ENCODE measurements around the gene TCERG1L.

Gene TCERG1L

GRCh38 chr10:131318814-131319213, 7.3 kb upstream of the TCERG1L start:
- H3K27ac ChIP-seq (replicated peaks) = no peak overlapping the region
- H3K27me3 ChIP-seq (ENCODE audit: insufficient read depth, poor library complexity, severe bottlenecking) = no peaks in the 10 kb centered on the region
- no peak overlapping the region for H3K4me3 ChIP-seq (replicated peaks; ENCODE audit: insufficient read depth, low read length)
- no peak for DNase-seq (ENCODE audit: low read depth in 1 of 2, low spot score in 1 of 2)
- TF ChIP-seq SPI1 (IDR thresholded peaks at IDR 0.05; ENCODE audit: borderline replicate concordance, low read depth) (no peak), GABPA (IDR thresholded peaks at IDR 0.05; ENCODE audit: low read depth) (no peak), POLR2AphosphoS5 (IDR thresholded peaks at IDR 0.05; ENCODE audit: low read depth) (no peak), CTCF (IDR thresholded peaks at IDR 0.05; ENCODE audit: insufficient read depth, low read length) (no peak)
- TF ChIP-seq, protein P1, sequence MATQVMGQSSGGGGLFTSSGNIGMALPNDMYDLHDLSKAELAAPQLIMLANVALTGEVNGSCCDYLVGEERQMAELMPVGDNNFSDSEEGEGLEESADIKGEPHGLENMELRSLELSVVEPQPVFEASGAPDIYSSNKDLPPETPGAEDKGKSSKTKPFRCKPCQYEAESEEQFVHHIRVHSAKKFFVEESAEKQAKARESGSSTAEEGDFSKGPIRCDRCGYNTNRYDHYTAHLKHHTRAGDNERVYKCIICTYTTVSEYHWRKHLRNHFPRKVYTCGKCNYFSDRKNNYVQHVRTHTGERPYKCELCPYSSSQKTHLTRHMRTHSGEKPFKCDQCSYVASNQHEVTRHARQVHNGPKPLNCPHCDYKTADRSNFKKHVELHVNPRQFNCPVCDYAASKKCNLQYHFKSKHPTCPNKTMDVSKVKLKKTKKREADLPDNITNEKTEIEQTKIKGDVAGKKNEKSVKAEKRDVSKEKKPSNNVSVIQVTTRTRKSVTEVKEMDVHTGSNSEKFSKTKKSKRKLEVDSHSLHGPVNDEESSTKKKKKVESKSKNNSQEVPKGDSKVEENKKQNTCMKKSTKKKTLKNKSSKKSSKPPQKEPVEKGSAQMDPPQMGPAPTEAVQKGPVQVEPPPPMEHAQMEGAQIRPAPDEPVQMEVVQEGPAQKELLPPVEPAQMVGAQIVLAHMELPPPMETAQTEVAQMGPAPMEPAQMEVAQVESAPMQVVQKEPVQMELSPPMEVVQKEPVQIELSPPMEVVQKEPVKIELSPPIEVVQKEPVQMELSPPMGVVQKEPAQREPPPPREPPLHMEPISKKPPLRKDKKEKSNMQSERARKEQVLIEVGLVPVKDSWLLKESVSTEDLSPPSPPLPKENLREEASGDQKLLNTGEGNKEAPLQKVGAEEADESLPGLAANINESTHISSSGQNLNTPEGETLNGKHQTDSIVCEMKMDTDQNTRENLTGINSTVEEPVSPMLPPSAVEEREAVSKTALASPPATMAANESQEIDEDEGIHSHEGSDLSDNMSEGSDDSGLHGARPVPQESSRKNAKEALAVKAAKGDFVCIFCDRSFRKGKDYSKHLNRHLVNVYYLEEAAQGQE (IDR thresholded peaks at IDR 0.05; ENCODE audit: insufficient replicate concordance, low read depth) = no peak

DNA sequence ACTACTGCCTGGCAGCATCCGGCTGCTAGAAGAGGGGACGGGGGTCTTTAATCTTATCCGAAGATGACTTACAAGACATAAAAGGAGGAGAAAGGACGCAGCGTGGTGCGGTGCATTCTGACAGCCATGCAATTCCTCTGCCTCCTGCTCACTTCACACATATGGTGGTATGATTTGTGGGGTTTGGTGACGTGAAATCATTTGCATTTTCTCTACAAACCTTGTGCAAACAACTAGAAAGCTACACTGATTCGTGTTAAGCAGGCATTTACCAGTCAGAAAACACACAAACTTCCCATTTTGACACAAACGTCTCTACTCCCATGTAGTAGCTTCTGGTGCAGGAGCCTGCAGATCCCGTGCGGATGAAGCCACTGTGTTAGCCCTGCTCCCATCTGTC, 6.8 kb upstream of the TCERG1L start:
- Histone ChIP-seq H3K4me3 (replicated peaks; ENCODE audit: insufficient read depth, low read length) (no peak overlapping the region), H3K27me3 (ENCODE audit: insufficient read depth, poor library complexity, severe bottlenecking) (no peaks in the 10 kb centered on the region), H3K27ac (replicated peaks) (no peak overlapping the region)
- no peak for DNase-seq (ENCODE audit: low read depth in 1 of 2, low spot score in 1 of 2)
- no peak for TF ChIP-seq GABPA (IDR thresholded peaks at IDR 0.05; ENCODE audit: low read depth)

GRCh38 chr10:131316321-131317075, 5.0 kb upstream of the TCERG1L start:
- H3K27me3 ChIP-seq (ENCODE audit: insufficient read depth, poor library complexity, severe bottlenecking) = peaks cover 10% of the 10 kb centered on the region
- no peak for DNase-seq (ENCODE audit: low read depth in 1 of 2, low spot score in 1 of 2)
- no peak overlapping the region for H3K4me3 ChIP-seq (replicated peaks; ENCODE audit: insufficient read depth, low read length)
- no peak overlapping the region for H3K27ac ChIP-seq (replicated peaks)
- no peak for TF ChIP-seq SPI1 (IDR thresholded peaks at IDR 0.05; ENCODE audit: borderline replicate concordance, low read depth)

DNA sequence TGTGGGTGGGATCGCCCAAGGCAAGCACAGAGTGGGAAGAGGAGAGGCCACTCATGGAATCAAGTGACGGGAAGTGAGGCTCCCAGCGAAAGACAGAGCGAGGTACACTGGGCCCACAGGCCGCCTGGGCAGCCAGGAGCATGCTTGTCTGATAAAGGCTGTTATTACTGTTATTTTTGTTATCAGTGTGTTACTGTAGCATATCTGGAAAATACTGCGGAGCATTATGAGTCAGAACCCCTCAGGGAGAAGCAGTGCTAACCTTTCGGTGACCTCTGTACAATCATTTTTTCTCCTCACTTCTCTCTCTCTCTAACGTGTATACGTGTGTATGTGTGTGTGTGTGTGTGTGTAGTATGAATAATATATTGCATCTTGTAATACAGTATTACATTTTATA, 3.8 kb upstream of the TCERG1L start:
- DNase-seq (ENCODE audit: low read depth in 1 of 2, low spot score in 1 of 2) = no peak
- Histone ChIP-seq H3K4me3 (replicated peaks; ENCODE audit: insufficient read depth, low read length) (no peak overlapping the region), H3K27ac (replicated peaks) (no peak overlapping the region), H3K27me3 (ENCODE audit: insufficient read depth, poor library complexity, severe bottlenecking) (peaks cover 14% of the 10 kb centered on the region)
- TF ChIP-seq, protein P1 (IDR thresholded peaks at IDR 0.05; ENCODE audit: insufficient replicate concordance, low read depth) = no peak
- no peak for TF ChIP-seq GABPA (IDR thresholded peaks at IDR 0.05; ENCODE audit: low read depth)
- no peak for TF ChIP-seq POLR2AphosphoS5 (IDR thresholded peaks at IDR 0.05; ENCODE audit: low read depth)
- no peak for TF ChIP-seq CTCF (IDR thresholded peaks at IDR 0.05; ENCODE audit: insufficient read depth, low read length)
- no peak for TF ChIP-seq SPI1 (IDR thresholded peaks at IDR 0.05; ENCODE audit: borderline replicate concordance, low read depth)

DNA sequence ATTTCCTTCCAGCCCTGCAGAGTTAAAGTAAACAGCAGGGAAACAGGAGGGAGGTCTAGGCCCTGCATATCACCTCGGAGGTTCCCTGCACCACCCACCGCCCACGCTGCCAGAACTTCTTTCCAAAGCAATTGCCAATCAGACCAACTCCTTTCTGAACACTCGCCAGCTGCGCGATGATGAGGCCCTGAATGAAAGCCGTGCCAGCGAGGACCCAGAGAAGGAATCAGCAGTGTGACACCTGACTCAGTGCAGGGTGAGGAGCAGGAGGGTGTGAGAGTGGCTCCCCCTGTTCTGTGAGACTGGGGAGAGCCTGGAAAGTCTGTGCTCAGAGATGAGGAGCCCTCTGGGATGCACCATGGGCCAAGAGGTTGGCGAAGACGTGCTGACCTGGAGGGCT, 3.3 kb upstream of the TCERG1L start:
- TF ChIP-seq SPI1 (IDR thresholded peaks at IDR 0.05; ENCODE audit: borderline replicate concordance, low read depth) (no peak), CTCF (IDR thresholded peaks at IDR 0.05; ENCODE audit: insufficient read depth, low read length) (no peak), POLR2AphosphoS5 (IDR thresholded peaks at IDR 0.05; ENCODE audit: low read depth) (no peak), GABPA (IDR thresholded peaks at IDR 0.05; ENCODE audit: low read depth) (no peak)
- TF ChIP-seq, protein P1 (IDR thresholded peaks at IDR 0.05; ENCODE audit: insufficient replicate concordance, low read depth) = no peak
- Histone ChIP-seq H3K4me3 (replicated peaks; ENCODE audit: insufficient read depth, low read length) (no peak overlapping the region), H3K27ac (replicated peaks) (no peak overlapping the region), H3K27me3 (ENCODE audit: insufficient read depth, poor library complexity, severe bottlenecking) (peaks cover 20% of the 10 kb centered on the region)
- no peak for DNase-seq (ENCODE audit: low read depth in 1 of 2, low spot score in 1 of 2)
